SH-SY5Y (cell line): Measurements from ENCODE around the gene MRI1.

Experiments
- GATA2 ChIP-seq: IDR thresholded peaks from 2 replicates; pipeline ENCODE4 v1.6.1; 2011; ENCODE audit warnings: mild to moderate bottlenecking, low read depth, low read length
- GATA3 ChIP-seq: IDR thresholded peaks from 2 replicates; pipeline ENCODE4 v1.6.1; 2011; ENCODE audit warnings: low read depth, mild to moderate bottlenecking, low read length, moderate library complexity

Gene MRI1

DNA sequence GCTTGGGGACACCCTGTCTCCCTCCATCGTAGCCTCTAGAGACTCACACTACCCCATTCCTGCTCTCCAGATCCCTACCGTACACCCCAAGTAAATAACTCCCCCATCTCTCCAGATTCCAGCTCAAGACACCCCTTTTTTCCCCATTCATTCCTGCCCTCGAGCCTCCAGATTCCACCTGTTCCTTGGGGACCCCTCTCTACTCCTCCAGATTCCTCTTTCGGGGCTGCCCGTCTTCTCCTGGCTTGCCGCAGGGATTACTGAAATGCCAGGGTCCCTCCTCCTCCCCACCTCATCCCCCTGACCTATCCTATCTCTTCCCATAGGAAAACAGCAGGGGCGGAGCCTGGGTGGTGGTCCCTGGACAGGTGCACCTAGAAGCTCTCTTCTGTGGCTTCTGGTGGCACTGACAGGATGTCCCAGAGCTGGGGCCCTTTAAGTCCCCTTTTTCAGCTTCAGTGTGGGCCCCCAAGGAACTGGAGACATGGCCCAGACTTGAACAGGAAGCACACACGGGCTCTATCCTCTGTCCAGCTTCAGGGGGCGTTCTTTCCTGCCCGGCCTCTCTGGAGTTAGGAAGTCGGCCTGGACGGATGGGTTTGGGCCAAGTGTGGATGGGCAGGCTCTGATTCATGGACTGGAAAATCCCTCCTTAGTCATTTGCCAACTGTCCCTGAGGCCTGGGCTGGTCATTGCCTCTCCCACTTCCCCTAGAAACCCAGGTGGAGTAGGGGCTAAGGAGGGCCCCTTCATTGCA lies 32.2 kb downstream of the MRI1 start:
- no peak for TF ChIP-seq GATA2
- TF ChIP-seq GATA3, result no peak

DNA sequence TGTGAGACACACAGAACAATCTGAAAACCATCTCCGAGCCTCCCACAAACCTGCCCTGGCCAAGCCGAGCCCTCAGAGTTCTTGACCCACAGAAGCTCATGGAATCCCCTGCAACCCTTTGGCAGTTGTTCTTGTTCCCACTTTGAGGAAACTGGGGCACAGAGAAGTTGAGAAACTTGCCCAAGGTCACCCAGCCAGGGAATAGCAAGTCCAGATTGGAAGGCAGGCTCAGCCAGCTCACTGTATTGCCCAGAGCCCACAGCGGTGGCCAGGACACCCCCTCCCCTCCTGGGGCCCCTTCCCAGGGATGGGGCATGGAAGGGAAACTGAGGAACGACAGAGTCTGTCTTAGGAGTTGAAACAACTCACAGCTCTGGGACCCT lies 32.7 kb downstream of the MRI1 start:
- TF ChIP-seq GATA3 (no peak), GATA2 (no peak)

DNA sequence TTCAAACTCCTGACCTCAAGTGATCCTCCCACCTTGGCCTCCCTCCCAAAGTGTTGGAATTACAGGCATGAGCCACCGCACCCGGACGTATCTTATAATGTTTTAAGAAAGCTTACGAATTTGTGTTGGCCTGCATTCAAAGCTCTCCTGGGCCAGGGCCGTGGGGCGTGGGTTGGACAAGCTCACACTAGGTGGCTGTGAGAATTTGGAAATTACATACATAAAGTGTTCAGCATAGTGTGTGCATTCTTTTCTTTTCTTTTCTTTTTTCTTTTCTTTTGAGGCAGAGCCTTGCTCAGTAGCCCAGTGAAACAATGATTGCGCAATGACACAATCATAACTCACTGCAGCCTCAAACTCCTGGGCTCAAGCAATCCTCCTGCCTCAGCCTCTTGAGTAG lies 33.5 kb downstream of the MRI1 start:
- TF ChIP-seq GATA2 (no peak), GATA3 (no peak)

DNA sequence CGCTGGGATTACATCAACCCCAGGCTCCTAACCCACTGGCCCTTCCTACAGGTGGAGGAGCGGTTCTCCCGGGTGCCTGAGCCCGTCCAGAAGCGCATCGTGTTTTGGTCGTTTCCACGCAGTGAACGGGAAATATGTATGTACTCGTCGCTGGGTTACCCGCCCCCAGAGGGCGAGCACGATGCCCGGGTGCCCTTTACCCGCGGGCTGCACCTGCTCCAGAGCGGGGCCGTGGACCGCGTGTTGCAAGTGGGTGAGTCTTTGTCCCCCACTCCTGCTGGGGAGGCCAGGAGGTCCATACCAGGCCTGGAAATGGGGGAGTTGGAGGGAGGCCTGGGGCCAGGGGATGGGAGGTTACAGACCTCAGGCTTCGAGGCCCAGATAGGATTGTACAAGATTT lies 35.3 kb downstream of the MRI1 start:
- no peak for TF ChIP-seq GATA2
- no peak for TF ChIP-seq GATA3

DNA sequence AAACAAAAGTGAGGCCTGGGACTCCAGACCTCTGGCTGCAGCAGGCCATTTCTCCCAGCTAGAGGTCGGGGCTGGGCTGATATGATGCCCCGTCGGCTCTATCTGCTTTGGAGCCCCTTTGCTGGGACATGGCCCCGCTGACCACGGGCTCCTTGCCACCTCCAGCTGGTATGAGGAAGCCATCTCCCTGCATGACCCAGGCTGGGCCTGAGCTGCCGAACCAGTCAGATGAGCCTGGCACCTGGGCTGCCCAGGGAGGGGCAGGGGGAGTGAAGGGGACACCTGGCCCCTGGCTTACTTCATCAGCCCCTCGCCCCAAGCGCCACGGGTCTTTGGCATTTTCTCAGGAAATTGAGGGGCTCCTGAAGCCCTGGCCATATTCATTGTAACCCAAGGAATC lies 38.7 kb downstream of the MRI1 start:
- TF ChIP-seq GATA3 (no peak), GATA2 (no peak)

DNA sequence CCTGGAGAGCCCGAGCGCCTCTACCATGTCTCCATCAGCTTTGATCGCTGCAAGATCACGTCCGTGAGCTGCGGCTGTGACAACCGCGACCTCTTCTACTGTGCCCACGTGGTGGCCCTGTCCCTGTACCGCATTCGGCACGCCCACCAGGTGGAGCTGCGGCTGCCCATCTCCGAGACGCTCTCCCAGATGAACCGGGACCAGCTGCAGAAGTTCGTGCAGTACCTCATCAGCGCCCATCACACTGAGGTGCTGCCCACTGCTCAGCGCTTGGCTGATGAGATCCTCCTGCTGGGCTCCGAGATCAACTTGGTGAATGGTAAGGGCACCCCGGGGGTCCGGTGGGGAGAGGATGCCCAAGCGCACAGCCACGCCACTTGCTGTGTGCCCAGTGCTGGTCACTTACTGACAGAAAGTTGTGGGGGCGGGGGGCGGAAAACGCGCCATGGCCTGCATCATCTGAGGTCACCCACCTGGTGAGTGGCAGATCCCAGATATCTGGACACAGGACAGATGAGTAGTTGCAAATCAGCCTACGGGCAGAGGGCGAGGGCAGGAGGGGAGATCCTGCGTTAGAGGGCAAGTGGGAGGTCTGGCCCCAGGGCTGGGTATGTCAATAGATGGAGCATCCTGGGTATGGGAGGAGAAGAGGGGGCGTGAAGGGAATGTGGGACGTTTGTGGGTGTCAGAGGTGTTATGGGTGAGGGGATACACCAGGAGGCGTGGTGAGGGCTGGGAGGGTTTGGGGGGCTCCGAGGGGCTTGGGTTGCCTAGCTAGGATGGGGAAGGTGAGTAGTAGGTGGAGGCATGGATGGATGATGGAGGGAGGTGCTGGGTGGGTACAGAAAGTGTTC lies 40.7 kb downstream of the MRI1 start:
- TF ChIP-seq GATA2, result no peak
- no peak for TF ChIP-seq GATA3

DNA sequence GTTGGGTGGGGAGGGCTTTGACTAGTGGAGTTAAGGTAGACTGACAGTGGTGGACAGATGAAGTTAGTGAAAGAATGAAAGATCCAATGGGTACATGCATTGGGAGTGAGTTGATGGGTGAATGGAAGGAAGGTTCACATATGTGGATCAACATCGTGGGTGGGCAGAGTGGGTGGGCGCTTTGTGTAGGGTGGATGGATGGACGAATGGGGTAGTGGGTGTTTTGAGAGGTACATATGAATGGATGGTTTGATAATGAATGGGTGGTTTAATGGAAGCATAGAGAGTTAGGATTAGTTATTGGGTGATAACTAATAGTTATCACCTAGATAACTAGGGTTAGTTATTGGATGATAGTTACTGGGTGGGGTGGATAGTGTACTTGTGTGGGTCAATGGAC lies 42.4 kb downstream of the MRI1 start:
- TF ChIP-seq GATA3, result no peak
- TF ChIP-seq GATA2, result no peak

DNA sequence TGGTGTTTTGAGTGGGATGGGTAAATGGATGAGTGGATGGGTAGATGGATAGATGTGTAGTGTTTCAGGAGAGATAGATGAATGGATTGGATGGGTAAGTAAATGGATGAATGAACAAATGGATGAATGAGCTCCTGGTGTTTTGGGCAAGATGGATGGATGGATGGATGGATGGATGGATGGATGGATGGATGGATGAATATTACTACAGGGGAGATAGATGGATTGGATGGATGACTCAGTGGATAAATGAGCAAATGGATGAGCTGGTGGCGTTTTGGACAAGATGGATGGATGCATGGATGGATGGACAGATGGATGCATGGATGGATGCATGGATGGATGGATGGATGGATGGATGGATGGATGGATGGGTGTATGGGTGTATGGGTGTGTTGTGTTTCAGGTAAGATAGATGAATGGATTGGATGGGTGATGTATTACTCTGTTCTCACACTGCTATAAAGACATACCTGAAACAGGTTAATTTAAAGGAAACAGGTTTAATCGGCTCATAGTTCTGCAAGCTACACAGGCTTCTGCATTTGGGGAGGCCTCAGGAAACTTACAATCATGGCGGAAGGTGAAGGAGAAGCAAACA lies 43.2 kb downstream of the MRI1 start:
- TF ChIP-seq GATA3, result no peak
- TF ChIP-seq GATA2, result no peak

DNA sequence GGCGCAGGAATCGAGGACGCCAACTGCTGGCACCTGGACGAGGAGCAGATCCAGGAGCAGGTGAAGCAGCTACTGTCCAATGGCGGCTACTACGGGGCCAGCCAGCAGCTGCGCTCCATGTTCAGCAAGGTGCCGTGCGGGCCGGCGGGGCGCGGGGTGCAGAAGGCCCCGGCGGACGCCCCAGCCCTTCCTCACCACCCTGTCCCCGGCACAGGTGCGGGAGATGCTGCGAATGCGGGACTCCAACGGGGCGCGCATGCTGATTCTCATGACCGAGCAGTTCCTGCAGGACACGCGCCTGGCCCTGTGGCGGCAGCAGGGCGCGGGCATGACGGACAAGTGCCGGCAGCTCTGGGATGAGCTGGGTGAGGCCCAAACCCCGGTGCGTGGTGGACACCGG lies 44.5 kb downstream of the MRI1 start:
- TF ChIP-seq GATA3 (no peak), GATA2 (no peak)

DNA sequence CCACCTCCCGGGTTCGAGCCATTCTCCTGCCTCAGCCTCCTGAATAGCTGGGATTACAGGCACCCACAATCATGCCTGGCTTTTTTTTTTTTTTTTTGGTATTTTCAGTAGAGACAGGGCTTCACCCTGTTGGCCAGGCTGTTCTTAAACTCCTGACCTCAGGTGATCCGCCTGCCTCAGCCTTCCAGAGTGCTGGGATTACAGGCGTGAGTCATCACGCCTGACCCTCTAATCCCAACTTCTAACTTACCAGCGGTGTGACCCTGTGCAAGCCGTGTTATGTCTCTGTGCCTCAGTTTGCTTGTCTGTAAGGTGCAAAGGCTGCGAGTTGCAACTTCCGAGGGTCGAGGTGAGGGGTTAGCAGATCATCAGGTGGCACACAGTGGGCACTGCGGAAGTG lies 48.2 kb downstream of the MRI1 start:
- TF ChIP-seq GATA2, result no peak
- no peak for TF ChIP-seq GATA3

DNA sequence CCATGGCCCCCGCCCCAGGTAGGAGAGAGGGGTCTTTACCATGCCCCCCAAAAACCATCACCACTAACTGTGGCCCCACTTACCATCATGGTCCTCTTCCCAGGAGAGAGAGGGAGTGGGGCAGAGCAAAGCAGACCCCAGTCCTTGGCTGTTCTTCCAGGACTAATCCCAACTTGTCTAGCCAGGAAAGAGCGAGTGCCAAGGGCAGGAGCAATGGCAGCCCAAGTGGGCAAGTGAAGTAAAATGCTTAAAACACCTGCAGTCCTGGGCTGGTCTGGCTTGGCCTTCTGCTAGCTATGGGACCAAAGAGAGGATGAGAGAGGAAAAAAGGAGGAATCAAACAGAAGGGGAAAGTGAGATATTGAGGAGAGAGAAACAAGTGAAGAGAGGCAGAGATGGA lies 48.8 kb downstream of the MRI1 start:
- TF ChIP-seq GATA2 (no peak), GATA3 (no peak)

DNA sequence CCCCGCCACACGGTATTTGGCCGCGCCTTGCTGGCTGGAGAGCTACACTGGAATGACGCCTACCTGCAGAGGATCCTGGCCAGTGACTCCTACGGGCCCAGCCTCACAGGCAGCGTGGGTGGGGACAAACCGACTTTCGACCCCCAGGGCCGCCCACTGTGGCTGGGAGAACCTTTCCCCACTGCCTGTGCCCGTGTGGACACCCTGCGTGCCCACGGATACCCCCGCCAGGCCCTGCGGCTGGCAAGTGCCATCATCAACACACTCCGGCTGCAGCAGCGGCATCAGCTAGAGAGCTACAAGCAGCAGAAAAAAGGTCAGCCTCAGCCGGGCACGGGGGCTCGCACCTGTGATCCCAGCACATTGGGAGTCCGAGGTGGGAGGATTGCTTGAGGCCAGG lies 50.2 kb downstream of the MRI1 start:
- TF ChIP-seq GATA2, result no peak
- TF ChIP-seq GATA3, result no peak

DNA sequence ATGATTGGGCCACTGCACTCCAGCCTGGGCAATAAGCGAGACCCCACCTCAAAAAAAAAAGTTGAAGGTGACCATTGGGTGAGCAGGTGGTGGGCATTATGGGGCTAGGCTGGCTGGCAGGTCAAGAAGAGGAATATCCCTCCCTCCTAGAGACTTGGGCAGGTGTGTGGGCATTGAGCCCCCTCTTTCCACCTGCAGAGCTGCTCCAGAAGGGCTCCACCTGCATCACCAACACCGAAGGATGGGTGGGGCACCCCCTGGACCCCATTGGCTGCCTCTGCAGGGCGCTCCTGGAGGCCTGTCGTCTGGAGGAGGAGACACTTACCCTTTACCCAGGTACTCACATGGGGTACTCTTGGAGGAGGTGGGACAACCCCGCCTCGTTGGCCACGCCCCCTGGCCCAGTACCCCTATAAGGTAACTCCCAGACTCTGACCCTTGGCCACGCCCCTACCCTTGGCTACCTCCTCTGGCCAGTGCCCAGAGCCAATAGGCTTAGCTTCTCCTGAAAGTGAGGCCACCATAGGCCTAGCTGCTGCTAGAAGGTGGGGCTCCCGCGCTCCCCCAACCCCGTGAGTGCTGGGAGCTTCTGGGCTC lies 52.8 kb downstream of the MRI1 start:
- TF ChIP-seq GATA2 (no peak), GATA3 (no peak)

DNA sequence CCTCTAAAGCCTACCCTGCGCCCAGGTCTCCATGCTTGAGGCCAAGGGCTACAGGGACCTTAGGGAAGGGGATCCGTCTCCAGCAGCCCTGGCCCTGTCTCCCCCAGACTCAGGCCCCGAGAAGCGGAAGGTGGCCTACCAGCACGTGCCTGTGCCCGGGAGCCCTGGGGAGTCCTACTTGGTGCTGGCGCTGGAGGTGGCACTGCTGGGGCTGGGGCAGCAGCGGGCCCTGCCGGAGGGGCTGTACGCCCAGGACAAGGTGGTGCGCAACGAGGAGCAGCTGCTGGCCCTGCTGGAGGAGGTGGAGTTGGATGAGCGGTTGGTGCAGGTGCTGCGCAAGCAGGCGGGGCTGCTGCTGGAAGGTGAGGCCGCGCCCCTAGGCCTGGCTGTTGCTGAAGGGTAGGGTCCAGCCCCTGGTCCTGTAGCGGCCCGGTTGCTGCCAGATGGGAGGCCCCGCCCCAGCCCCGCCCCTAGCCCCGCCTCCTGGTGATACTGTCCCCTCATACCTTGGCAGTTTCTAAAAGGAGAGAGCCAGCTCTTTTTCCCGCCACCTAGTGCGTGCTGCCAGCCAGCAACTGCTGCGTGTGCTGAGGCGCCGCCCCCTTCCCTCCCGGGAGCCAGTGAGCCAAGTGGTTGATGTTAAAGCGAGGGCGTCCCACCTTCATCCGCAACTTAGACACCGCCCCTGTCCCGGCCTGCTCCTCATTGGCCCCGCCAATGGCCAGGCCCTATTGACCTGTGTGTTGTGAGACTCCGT lies 53.5 kb downstream of the MRI1 start:
- TF ChIP-seq GATA2, result no peak

DNA sequence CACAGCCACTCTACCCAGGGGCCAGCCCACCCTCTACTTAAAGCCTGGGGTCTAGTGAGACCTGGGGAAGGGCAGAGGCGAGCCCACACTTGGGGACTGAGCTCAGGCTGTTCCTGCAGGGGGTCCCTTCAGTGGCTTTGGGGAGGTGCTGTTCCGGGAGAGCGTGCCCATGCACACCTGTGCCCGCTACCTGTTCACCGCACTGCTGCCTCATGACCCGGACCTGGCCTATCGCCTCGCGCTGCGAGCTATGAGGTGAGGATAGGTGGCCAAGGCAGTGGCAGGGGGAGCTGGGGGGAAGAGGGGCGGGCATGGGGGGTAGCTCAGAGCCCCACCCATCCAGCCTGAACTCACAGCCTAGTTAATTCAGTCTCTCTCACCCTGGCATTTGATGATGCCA lies 54.9 kb downstream of the MRI1 start:
- TF ChIP-seq GATA2, result no peak
- no peak for TF ChIP-seq GATA3
